HG03575 (cell line): Measurements from ENCODE around the gene HDAC4.

Experiments used
- ATAC-seq: cut with Tn5 transposase; IDR thresholded peaks from one replicate; pipeline ENCODE4 v1.9.1; 2021; ENCODE audit not compliant: unreplicated experiment, insufficient number of reproducible peaks, low FRiP score; ENCODE audit errors: extremely low read depth

Gene HDAC4

DNA sequence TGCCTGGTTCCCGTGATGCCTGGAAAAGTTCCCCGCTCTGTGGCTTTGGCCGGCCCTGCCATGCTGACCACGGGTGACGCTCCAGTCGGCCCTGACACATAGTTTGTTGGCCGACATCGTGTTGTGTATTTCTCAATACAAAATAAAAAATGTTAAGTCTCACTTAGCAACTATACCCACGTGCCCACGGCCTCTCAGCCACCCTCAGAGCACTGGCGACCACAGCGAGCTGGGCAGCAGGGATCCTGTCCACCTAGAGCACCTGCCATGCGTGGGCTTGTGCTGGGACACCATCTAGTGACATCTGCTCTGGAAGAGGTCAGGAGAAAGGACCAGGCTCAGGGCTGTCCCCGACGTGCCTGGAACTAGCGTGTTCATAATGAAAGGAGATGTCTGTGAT is 261.7 kb downstream of the HDAC4 start:
- ATAC-seq = no peak

- no peak for ATAC-seq
Measured at GRCh38 chr2:239138610-239139009, 262.2 kb downstream of the HDAC4 start.

- ATAC-seq = no peak
Measured at GRCh38 chr2:239137898-239138283, 262.9 kb downstream of the HDAC4 start.

GRCh38 chr2:239137165-239137897 is 263.5 kb downstream of the HDAC4 start:
- no peak for ATAC-seq

DNA sequence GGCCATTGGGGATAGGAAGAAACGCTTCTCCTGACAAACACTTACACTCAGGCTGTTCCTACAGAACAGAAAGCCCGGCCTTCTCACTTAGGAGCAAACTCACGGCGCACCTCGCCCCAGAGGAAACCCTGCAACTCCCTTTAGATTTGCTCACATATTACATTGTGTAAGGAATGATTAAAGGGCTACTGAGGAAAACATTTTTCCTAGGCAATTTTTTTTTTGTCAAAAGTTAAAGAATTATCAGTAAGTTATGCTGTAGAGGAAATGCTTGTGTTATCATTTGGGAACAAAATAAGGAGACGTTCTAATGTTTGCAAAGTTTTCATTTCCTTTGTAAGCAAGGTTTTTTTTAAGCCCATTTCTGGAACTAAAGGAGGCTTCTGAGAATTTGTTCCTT is 264.1 kb downstream of the HDAC4 start:
- ATAC-seq = no peak

DNA sequence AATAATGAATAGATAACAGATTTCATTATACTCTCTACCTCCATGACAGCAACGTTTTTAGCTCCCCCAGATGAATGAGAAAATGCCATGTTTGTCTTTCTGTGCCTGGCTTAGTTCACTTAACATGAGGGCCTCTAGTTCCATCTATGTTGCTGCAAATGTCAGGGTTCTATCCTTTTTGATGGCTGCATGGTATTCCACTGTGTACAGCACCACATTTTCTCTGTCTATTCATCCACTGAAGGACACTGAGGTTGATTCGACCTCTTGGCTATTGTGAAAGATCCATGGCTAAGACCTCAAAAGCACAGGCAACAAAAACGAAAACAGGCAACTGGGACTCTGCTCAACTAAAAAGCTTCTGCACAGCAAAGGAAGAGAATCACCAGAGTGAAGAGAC is 264.6 kb downstream of the HDAC4 start:
- ATAC-seq = no peak

GRCh38 chr2:239135531-239135930 is 265.3 kb downstream of the HDAC4 start:
- no peak for ATAC-seq

DNA sequence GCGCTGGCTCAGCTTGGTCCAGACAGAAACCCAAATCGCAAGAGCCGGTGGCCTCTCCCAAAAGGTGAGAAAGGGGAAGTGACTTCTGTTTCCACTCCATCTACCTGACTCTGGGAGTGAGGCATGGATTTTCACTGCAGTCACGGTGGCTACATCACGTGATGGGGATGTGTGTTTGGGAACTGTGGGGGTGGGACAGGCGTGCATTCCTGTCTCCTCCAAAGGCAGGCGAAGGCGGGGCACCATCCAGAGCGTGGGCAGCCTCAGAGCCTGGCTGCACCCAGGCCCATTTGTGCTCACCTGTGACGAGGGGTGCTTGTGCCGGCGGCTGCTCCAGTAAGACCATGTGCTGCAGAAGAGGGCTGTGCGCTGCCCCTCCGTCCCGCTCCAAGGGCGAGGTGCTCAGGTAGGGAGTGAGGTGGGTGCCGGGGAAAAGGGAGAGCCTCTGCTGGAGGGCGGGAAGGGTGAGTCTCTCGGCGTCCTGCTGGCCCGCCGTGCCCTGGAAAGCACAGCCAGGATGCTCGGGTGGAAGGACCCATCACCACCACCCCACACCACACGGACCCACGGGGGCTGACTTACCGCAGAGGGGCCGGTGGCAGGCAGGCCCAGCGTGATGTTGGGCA is 266.8 kb downstream of the HDAC4 start:
- no peak for ATAC-seq

- ATAC-seq = no peak
Measured at GRCh38 chr2:239132786-239133185, 268.0 kb downstream of the HDAC4 start.

GRCh38 chr2:239132156-239132709 is 268.6 kb downstream of the HDAC4 start:
- no peak for ATAC-seq

GRCh38 chr2:239131521-239131920 is 269.3 kb downstream of the HDAC4 start:
- ATAC-seq = no peak

- no peak for ATAC-seq
Measured at GRCh38 chr2:239130786-239131325, 270.0 kb downstream of the HDAC4 start.

DNA sequence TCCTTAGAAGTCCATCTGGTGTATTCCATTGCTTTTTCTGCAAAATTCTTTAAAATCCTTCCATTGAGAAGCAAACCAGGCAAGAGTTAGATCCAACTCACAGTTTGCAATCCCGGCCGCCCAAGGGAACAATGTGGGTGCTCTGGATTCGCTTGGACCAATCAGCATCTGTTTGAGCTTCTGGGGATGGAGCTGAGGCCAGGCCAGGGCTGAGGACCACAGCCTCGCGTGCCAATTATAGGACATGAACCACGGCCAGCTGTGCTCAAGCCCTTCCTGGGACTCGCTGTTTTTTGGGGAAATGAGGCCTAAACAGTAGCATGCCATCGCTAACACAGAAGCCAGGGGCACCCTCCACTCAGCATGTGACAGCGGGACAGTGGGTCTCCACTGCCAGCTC is 270.8 kb downstream of the HDAC4 start:
- ATAC-seq = no peak

GRCh38 chr2:239129147-239129920 is 271.5 kb downstream of the HDAC4 start:
- no peak for ATAC-seq

DNA sequence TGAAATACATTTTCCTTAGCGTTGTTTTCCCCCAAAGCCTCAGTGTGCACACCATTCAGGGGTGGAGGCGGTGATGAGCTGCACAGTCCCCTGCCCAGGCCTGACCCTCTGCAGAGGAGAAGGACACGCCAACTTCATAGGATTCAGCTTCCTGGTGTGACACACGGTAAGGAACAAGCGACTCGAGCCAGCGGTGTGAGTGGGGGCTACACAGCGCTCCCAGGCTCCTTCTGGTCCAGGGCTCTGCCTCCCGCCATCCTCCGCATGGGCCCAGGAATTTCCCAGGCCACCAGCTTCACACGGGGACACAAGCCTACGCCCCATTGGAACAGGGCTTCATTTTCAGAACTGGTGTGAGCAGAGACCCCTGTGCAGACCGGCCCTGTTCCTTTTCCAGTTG is 272.1 kb downstream of the HDAC4 start:
- ATAC-seq = no peak

DNA sequence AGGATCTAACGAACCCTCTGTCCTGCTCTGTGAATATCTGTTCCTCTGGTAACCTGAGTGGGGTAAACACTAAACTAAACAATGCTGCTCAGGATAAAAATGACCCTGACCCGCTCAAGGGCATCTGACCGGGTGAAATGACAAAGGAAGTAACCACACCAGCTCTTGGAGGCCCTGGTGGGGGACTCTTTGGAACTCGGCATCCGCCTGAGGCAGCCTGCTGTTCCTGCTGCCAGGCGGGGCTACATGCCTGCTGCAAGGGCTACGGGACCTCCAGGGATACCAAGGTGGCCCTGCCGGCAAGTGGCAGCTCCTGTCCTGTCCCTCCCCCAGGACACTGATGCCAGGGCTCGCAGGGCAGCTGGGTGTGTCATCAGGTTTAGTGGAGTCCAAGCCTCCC is 273.3 kb downstream of the HDAC4 start:
- no peak for ATAC-seq

DNA sequence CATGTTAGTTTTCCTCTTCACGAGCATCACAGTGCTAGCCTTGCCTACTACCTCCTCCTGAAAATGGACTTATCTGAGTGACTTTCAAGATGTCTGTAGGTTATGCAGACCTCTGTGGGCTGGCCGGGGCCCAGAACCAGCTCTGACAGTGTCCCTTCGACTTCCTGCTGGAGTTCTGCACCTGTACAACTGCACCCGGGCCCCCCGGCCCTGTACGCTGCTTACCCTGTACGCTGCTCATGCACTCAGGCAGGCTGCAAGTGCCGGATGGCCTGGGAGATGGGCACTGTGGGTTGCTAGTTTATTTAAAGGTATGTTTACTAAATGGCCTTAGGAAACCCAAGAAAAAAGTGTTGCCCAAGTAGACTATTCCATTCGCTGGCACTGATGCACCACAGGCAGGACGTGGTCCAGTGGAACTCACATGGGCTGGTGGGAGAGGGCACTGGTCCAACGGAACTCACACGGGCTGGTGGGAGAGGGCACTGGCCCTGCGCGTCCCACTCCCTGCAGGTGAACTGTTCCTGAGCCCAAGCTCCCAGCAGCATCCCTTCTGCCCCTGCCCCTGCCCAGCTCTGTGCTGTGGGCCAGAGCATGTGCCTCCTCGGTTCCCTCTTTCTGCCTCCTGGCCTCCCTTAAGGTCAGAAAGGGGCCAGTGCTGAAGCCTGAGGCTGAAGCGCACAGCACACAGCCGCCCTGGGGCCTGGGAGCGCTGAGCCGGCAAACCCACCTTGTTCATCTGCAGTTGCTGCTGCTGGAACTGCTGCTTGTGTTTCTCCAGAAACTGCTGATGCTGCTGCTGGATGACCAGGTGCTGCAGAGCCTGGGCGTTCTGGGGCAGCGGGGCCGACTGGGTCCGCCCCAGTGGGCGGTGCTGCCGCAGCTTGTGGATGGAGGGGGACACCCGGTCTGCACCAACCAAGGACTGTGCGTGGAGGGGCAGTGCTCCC is 274.8 kb downstream of the HDAC4 start:
- ATAC-seq = no peak

DNA sequence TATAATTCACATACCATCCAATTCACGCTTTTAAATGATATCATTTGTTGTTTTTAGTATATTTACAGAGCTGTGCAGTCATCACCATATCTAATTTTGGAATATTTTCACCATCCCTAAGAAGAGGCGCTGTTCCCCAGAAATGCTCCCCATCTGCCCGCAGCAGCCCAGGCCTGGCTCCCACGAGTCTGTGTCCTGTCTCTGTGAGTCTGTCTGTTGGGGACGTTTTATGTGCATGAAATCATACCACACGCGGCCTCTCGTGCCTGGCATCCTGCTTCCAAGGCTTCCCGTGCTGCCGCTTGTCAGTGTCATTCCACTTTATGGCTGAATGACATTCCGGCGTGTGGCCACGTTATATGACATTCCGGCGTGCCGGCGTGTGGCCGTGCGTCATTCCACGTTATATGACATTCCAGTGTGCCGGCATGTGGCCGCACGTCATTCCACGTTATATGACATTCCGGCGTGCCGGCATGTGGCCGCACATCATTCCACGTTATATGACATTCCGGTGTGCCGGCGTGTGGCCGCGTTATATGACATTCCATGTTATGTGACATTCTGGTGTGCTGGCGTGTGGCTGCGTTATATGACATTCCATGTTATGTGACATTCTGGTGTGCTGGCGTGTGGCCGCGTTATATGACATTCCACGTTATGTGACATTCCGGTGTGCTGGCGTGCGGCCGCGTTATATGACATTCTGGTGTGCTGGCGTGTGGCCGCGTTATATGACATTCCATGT is 276.5 kb downstream of the HDAC4 start:
- no peak for ATAC-seq
